Astrocyte (in vitro differentiated cells and primary cell): Measurements from ENCODE around the gene CES5A.

Source experiments
- CTCF ChIP-seq: IDR thresholded peaks from 2 replicates; pipeline ENCODE4 v1.5.1; 2011; ENCODE audit warnings: low read depth, mild to moderate bottlenecking, inconsistent platforms, low read length, moderate library complexity; ENCODE audit not compliant: insufficient read depth
- EZH2 ChIP-seq: IDR thresholded peaks from 2 replicates; pipeline ENCODE4 v1.6.1; 2012; ENCODE audit warnings: mild to moderate bottlenecking, low read length, inconsistent platforms; ENCODE audit not compliant: insufficient read depth

GRCh38 chr16:55843105-55843395 lies 32.1 kb downstream of the CES5A start:
- no peak for TF ChIP-seq CTCF
- no peak for TF ChIP-seq EZH2
